ENCODE data around the gene CACHD1. TPM values are rescaled to one million over a fixed set of nuclear protein-coding genes. Genes with fewer than 3 reads are reported as not detected.

CACHD1 gene
- total RNA-seq, 1 experiment from 2014 or later: 8.4 TPM

- BruUV-seq (replicated peaks): no TSS peak
- no peak overlapping the region for H2AFZ ChIP-seq (ENCODE audit: low read depth, low read length, poor library complexity, severe bottlenecking)
- intact Hi-C loops (cut with micrococcal nuclease): no loop called here
- H4K20me1 ChIP-seq (ENCODE audit: insufficient read depth): no peaks in the 10 kb centered on the region
- no peaks in the 10 kb centered on the region for H3K27me3 ChIP-seq (ENCODE audit: insufficient read depth, low read length)
- ChIA-PET CTCF (no interaction called here), RAD21 (ENCODE audit: low non-redundant PET in 1 of 2, low total read pairs in 2 of 2, uncharacterized antibody in 2 of 2, unreplicated experiment in 2 of 2) (no interaction called here), POLR2A (no interaction called here)
- ATAC-seq (no peak), DNase-seq (ENCODE audit: low read depth, low spot score) (no peak)
- no peaks in the 10 kb centered on the region for H3K4me1 ChIP-seq (ENCODE audit: control insufficient read depth in 1 of 2, insufficient read depth in 2 of 2, low read length in 2 of 2)
- no peak overlapping the region for H3K9ac ChIP-seq (ENCODE audit: low read length)
- no peaks in the 10 kb centered on the region for H3K9me2 ChIP-seq (ENCODE audit: insufficient read depth)
- H3K27ac ChIP-seq (ENCODE audit: low read depth, low read length): no peak overlapping the region
- H3K36me3 ChIP-seq (ENCODE audit: control insufficient read depth in 1 of 2, insufficient read depth in 2 of 2, low read length in 2 of 2): no peaks in the 10 kb centered on the region
- H3K79me2 ChIP-seq (ENCODE audit: insufficient read depth, low read length): no peaks in the 10 kb centered on the region
- H3K4me2 ChIP-seq (ENCODE audit: low read length): no peak overlapping the region
- H3K4me3 ChIP-seq (replicated peaks in 1 of 2; ENCODE audit: low read depth in 1 of 2, low read length in 2 of 2): no peak overlapping the region
- no peaks in the 10 kb centered on the region for H3K9me3 ChIP-seq (ENCODE audit: control insufficient read depth in 1 of 2, insufficient read depth in 1 of 2, low read depth in 1 of 2, low read length in 2 of 2)
- TF ChIP-seq SRF (IDR thresholded peaks at IDR 0.05; ENCODE audit: low read depth): no peak
- TF ChIP-seq POLR2A (IDR thresholded peaks at IDR 0.05; ENCODE audit: borderline replicate concordance, extremely low read depth, insufficient read depth, insufficient read length): no peak
- TF ChIP-seq FOSL1 (IDR thresholded peaks at IDR 0.05; ENCODE audit: low read depth): no peak
- TF ChIP-seq ATF3 (IDR thresholded peaks at IDR 0.05): no peak
- TF ChIP-seq, protein P1, sequence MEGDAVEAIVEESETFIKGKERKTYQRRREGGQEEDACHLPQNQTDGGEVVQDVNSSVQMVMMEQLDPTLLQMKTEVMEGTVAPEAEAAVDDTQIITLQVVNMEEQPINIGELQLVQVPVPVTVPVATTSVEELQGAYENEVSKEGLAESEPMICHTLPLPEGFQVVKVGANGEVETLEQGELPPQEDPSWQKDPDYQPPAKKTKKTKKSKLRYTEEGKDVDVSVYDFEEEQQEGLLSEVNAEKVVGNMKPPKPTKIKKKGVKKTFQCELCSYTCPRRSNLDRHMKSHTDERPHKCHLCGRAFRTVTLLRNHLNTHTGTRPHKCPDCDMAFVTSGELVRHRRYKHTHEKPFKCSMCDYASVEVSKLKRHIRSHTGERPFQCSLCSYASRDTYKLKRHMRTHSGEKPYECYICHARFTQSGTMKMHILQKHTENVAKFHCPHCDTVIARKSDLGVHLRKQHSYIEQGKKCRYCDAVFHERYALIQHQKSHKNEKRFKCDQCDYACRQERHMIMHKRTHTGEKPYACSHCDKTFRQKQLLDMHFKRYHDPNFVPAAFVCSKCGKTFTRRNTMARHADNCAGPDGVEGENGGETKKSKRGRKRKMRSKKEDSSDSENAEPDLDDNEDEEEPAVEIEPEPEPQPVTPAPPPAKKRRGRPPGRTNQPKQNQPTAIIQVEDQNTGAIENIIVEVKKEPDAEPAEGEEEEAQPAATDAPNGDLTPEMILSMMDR (IDR thresholded peaks at IDR 0.05 in 2 of 3, conservative IDR thresholded peaks at IDR 0.05 in 1 of 3; ENCODE audit: borderline replicate concordance in 1 of 3, insufficient read depth in 1 of 3, low read depth in 2 of 3, low read length in 2 of 3): no peak
- TF ChIP-seq RAD21 (IDR thresholded peaks at IDR 0.05; ENCODE audit: low read depth): no peak
- TF ChIP-seq CEBPB (IDR thresholded peaks at IDR 0.05; ENCODE audit: low read depth): no peak
- TF ChIP-seq ELF1 (IDR thresholded peaks at IDR 0.05; ENCODE audit: borderline replicate concordance, low read depth): no peak
Observed at GRCh38 chr1:64424412-64424811, 45.5 kb upstream of the CACHD1 start.

DNA sequence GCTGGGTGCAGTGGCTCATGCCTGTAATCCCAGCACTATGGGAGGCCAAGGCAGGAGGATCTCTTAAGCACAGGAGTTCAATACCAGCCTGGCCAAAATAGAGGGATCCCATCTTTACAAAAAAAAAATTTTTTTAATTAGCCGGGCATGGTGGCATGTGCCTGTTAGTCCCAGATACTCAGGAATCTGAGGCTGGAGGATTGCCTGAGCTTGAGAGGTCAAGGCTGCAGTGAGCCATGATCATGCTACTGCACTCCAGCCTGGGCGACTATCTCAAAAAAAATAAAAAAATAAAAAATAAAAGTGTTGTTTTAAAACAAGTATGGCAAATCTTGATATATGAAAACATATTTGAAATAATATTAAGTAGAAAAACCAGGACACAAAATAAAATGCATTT, 44.4 kb upstream of the CACHD1 start:
- ChIA-PET CTCF (no interaction called here), RAD21 (ENCODE audit: low non-redundant PET in 1 of 2, low total read pairs in 2 of 2, uncharacterized antibody in 2 of 2, unreplicated experiment in 2 of 2) (no interaction called here), POLR2A (no interaction called here)
- no peaks in the 10 kb centered on the region for H3K36me3 ChIP-seq (ENCODE audit: control insufficient read depth in 1 of 2, insufficient read depth in 2 of 2, low read length in 2 of 2)
- DNase-seq (ENCODE audit: low read depth, low spot score) (no peak), ATAC-seq (no peak)
- no peaks in the 10 kb centered on the region for H3K27me3 ChIP-seq (ENCODE audit: insufficient read depth, low read length)
- no peaks in the 10 kb centered on the region for H3K4me1 ChIP-seq (ENCODE audit: control insufficient read depth in 1 of 2, insufficient read depth in 2 of 2, low read length in 2 of 2)
- H3K4me3 ChIP-seq (replicated peaks in 1 of 2; ENCODE audit: low read depth in 1 of 2, low read length in 2 of 2): no peak overlapping the region
- intact Hi-C loops (cut with micrococcal nuclease): no loop called here
- BruUV-seq (replicated peaks): no TSS peak
- H3K79me2 ChIP-seq (ENCODE audit: insufficient read depth, low read length): no peaks in the 10 kb centered on the region
- H3K9me2 ChIP-seq (ENCODE audit: insufficient read depth): no peaks in the 10 kb centered on the region
- no peaks in the 10 kb centered on the region for H3K9me3 ChIP-seq (ENCODE audit: control insufficient read depth in 1 of 2, insufficient read depth in 1 of 2, low read depth in 1 of 2, low read length in 2 of 2)
- H3K27ac ChIP-seq (ENCODE audit: low read depth, low read length): no peak overlapping the region
- TF ChIP-seq EZH2phosphoT487 (IDR thresholded peaks at IDR 0.05; ENCODE audit: borderline replicate concordance): no peak
- TF ChIP-seq, protein P2, sequence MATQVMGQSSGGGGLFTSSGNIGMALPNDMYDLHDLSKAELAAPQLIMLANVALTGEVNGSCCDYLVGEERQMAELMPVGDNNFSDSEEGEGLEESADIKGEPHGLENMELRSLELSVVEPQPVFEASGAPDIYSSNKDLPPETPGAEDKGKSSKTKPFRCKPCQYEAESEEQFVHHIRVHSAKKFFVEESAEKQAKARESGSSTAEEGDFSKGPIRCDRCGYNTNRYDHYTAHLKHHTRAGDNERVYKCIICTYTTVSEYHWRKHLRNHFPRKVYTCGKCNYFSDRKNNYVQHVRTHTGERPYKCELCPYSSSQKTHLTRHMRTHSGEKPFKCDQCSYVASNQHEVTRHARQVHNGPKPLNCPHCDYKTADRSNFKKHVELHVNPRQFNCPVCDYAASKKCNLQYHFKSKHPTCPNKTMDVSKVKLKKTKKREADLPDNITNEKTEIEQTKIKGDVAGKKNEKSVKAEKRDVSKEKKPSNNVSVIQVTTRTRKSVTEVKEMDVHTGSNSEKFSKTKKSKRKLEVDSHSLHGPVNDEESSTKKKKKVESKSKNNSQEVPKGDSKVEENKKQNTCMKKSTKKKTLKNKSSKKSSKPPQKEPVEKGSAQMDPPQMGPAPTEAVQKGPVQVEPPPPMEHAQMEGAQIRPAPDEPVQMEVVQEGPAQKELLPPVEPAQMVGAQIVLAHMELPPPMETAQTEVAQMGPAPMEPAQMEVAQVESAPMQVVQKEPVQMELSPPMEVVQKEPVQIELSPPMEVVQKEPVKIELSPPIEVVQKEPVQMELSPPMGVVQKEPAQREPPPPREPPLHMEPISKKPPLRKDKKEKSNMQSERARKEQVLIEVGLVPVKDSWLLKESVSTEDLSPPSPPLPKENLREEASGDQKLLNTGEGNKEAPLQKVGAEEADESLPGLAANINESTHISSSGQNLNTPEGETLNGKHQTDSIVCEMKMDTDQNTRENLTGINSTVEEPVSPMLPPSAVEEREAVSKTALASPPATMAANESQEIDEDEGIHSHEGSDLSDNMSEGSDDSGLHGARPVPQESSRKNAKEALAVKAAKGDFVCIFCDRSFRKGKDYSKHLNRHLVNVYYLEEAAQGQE (IDR thresholded peaks at IDR 0.05; ENCODE audit: low read depth): no peak
- TF ChIP-seq YY1 (IDR thresholded peaks at IDR 0.05; ENCODE audit: extremely low read depth, insufficient replicate concordance, low read depth, low read length): no peak
- no peaks in the 10 kb centered on the region for H4K20me1 ChIP-seq (ENCODE audit: insufficient read depth)
- H3K4me2 ChIP-seq (ENCODE audit: low read length): no peak overlapping the region
- H2AFZ ChIP-seq (ENCODE audit: low read depth, low read length, poor library complexity, severe bottlenecking): no peak overlapping the region
- no peak overlapping the region for H3K9ac ChIP-seq (ENCODE audit: low read length)

Measured in HCT116 (cell line).